Type B pancreatic cell (in vitro differentiated cells): Measurements from ENCODE around the gene CCDC74B. TPM values are rescaled to one million over a fixed set of nuclear protein-coding genes. Genes with fewer than 3 reads are reported as not detected.
"Not testable (repeated sequence)": the region's sequence is repeated elsewhere in the genome, so short reads cannot be mapped to it uniquely, and the experiment has no call there.

Source experiments
- DNase-seq: peaks from one replicate; pipeline ENCODE4 v3.0.0; 2021; ENCODE audit warnings: mixed read lengths; ENCODE audit not compliant: unreplicated experiment; ENCODE audit errors: extremely low spot score
- H3K27ac Mint-ChIP-seq: 2 replicates; pipeline ENCODE4 v1.8.0; 2021; ENCODE audit warnings: mild to moderate bottlenecking, mixed read lengths
- H3K27me3 Mint-ChIP-seq: 2 replicates; pipeline ENCODE4 v1.8.0; 2021; ENCODE audit warnings: mixed read lengths
- H3K36me3 Mint-ChIP-seq: 2 replicates; pipeline ENCODE4 v1.8.0; 2021; ENCODE audit warnings: mixed read lengths
- H3K4me1 Mint-ChIP-seq: one replicate; pipeline ENCODE4 v1.8.0; 2021; ENCODE audit warnings: mixed read lengths; ENCODE audit not compliant: unreplicated experiment
- H3K4me3 Mint-ChIP-seq: 2 replicates; pipeline ENCODE4 v1.8.0; 2021; ENCODE audit warnings: mild to moderate bottlenecking, mixed read lengths
- H3K9me3 Mint-ChIP-seq: 2 replicates; pipeline ENCODE4 v1.8.0; 2021; ENCODE audit warnings: mixed read lengths
- long read RNA-seq: library from polyadenylated mRNA; unstranded; transcript quantifications from one replicate; pipeline ENCODE4 v2.0.0, GENCODE V29; 2020
- total RNA-seq: library from RNA; stranded (reverse); gene quantifications from 2 replicates; pipeline ENCODE4 v1.2.1, GENCODE V29; 2021; ENCODE audit warnings: low replicate concordance
- TF ChIP-seq, protein P1 (sequence below): fragments of 200-600 bp; sonication (generic); conservative IDR thresholded peaks from 2 replicates; pipeline ENCODE4 v1.5.0; 2021; ENCODE audit warnings: antibody characterized with exemption, mild to moderate bottlenecking

The CCDC74B gene
- 10.3 and 15.4 TPM in 2 replicates for total RNA-seq
- long read RNA-seq, partial matches to known transcripts: 0 of 2 reads
- long read RNA-seq, other reads (novel, unspliced or antisense): 2 of 2 reads

DNA sequence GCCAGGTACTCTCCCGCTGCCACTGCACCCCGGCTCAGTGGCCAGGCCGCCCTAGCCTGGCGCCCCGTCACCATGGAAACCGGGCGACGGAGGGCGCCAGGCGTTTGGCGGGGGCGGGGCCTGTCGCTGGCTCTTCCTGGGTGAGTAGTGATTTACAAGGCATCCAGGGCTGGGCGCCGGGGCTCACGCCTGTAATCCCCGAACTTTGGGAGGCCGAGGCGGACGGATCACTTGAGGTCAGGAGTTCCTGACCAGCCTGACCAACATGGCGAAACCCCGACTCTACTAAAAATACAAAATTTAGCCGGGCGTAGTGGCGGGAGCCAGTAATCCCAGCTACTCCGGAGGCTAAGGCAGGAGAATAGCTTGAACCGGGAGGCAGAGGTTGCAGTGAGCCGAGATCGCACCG is at the start of gene CCDC74B:
Gene CCDC74B (minus strand): TSS at position 107 of the 409 bp plus-strand sequence. CDS start 116 bp downstream, outside the sequence.
- Mint-ChIP-seq H3K4me3 (peak within 1 kb of the TSS; percentile 87), H3K27ac (peak within 1 kb of the TSS; percentile 77)
- H3K27me3 Mint-ChIP-seq, H3K4me1 Mint-ChIP-seq, H3K9me3 Mint-ChIP-seq, H3K36me3 Mint-ChIP-seq: not testable (repeated sequence)
- peak; percentile 69 for DNase-seq

DNA sequence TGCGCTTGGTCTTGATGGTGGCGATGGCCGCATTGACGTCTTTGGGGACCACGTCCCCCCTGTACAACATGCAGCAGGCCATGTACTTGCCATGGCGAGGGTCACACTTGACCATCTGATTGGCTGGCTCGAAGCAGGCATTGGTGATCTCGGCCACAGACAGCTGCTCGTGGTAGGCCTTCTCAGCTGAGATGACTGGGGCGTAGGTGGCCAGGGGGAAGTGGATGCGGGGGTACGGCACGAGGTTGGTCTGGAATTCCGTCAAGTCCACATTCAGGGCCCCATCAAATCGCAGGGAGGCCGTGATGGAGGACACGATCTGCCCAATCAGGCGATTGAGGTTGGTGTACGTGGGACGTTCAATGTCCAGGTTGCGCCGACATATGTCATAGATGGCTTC is 48.9 kb upstream of the CCDC74B start:
- not testable (repeated sequence) for H3K27me3 Mint-ChIP-seq, H3K36me3 Mint-ChIP-seq, H3K4me3 Mint-ChIP-seq, H3K4me1 Mint-ChIP-seq, DNase-seq, H3K9me3 Mint-ChIP-seq, H3K27ac Mint-ChIP-seq

DNA sequence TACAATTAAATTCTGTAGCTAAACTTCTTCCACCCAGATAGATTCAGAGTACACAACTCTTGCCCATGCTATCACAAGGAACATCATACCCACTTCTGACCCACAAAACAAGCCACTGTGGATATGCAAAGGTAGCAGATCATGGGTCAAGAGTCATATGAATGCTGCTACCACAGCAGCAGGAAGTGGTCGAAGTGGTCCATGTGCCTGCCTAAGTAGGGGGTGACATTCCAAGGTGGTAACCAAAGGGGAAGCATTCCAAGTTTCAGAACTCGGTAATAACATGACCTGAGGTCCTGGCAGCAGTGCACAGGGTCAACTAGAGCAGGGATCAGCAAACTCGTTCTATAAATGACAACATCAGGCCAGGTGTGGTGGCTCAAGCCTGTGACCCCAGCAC is 47.5 kb upstream of the CCDC74B start:
- not testable (repeated sequence) for H3K36me3 Mint-ChIP-seq, H3K4me1 Mint-ChIP-seq, H3K27ac Mint-ChIP-seq, DNase-seq, H3K9me3 Mint-ChIP-seq, H3K4me3 Mint-ChIP-seq, H3K27me3 Mint-ChIP-seq

DNA sequence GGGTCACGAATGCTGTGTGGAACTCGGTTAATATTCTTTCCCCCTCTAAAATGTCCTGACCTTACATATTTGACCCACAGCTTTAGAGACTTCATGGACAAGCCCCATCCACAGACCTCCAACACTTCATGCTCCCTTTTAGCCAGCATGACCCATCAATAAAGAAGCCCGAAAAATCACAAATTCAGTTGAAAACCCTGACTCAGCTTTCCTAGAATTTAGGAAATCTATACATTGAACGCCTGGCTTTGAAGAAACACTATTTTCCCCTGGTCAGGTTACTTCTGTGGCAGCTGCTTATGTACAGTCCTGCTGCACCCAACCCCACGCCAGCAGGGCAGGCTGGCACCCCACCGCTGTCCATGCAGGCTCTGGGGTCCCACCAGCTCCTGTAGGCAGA is 46.4 kb upstream of the CCDC74B start:
- H3K4me1 Mint-ChIP-seq, DNase-seq, H3K27me3 Mint-ChIP-seq, H3K36me3 Mint-ChIP-seq, H3K4me3 Mint-ChIP-seq, H3K27ac Mint-ChIP-seq, H3K9me3 Mint-ChIP-seq: not testable (repeated sequence)

DNA sequence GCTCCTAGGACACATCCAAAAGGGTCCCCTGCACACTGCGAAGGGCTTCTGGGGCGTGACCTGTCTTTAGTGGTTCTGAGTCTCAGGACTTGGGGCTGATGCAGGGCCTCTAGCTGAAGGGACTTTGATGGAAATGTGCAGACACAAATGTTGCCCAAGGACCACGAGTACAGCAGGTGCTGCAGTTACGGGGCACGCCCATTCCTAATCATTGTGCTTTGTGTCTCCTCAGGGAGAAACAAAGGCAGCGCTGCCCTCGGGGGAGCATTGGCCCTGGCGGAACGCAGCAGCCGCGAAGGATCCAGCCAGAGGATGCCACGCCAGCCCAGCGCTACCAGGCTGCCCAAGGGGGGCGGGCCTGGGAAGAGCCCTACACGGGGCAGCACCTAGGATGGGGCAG is 45.3 kb upstream of the CCDC74B start:
- no peaks in the 10 kb centered on the region for H3K27me3 Mint-ChIP-seq
- no peaks in the 10 kb centered on the region for H3K4me1 Mint-ChIP-seq
- TF ChIP-seq, protein P1, sequence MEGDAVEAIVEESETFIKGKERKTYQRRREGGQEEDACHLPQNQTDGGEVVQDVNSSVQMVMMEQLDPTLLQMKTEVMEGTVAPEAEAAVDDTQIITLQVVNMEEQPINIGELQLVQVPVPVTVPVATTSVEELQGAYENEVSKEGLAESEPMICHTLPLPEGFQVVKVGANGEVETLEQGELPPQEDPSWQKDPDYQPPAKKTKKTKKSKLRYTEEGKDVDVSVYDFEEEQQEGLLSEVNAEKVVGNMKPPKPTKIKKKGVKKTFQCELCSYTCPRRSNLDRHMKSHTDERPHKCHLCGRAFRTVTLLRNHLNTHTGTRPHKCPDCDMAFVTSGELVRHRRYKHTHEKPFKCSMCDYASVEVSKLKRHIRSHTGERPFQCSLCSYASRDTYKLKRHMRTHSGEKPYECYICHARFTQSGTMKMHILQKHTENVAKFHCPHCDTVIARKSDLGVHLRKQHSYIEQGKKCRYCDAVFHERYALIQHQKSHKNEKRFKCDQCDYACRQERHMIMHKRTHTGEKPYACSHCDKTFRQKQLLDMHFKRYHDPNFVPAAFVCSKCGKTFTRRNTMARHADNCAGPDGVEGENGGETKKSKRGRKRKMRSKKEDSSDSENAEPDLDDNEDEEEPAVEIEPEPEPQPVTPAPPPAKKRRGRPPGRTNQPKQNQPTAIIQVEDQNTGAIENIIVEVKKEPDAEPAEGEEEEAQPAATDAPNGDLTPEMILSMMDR: no peak
- no peak overlapping the region for H3K4me3 Mint-ChIP-seq
- H3K9me3 Mint-ChIP-seq: no peaks in the 10 kb centered on the region
- H3K27ac Mint-ChIP-seq: no peak overlapping the region
- DNase-seq: no peak
- H3K36me3 Mint-ChIP-seq: no peaks in the 10 kb centered on the region

DNA sequence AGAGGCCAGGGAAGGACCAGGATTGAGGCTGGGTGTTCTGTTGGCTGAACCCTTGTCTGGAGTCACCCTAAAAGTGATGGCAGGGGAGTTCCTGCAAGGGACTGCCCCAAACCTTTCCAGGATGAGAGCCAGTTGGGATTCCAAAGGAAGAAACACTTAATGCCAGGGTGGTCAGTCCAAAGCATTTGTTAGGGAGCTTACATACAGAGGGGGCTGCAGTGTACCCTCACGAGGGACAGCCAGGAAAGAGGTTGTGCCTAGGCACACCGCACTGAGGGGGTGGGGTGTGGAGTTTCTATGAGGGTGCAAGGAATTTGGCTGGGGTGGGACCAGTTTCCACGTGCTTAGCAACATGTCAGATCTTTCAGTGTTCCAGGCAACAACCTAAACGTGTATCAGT is 44.0 kb upstream of the CCDC74B start:
- not testable (repeated sequence) for H3K9me3 Mint-ChIP-seq, H3K4me3 Mint-ChIP-seq, H3K27me3 Mint-ChIP-seq, DNase-seq, H3K27ac Mint-ChIP-seq, H3K4me1 Mint-ChIP-seq, H3K36me3 Mint-ChIP-seq

DNA sequence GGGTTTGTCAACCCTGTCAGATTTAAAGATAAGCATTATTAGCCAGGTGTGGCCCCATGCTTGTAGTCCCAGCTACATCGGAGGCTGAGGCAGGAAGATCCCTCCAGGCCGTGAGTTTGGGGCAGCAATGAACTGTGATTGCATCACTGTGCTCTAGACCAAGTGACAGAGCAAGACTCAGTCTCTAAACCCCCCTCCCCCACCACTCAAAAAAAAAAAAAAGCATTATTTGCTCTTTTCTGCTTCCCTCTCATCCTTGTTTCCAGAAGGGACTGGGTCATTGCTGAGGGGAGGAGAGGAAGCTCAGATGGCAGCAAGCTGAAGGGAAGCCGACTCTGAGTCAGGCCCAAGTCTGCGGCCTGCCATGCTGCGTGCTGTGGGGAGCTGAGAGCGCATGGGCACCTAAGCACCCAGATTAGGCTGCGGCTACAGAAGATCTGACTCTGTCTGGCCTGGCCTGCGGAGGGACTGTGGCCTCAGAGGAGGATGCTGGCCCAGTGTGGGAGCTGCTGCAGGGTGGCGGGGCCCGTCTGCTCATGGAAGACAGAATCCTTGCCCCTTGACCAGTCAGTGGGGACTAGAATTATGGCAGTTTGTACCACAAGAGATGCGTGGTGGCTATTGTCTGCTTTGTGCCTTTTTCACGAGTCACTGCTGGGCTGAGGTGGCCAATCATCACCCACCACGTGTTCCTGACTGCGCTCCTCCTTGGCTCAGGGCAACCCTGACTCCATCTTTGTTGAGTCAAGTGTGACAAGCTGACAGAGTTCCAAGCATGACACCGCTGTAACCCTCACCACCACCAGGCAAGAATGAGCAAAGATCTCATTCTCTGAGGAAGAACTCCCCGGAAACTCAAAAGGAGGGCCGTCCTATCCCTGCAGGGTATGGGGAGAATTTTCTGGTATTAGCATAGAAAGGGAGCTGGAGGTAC is 43.2 kb upstream of the CCDC74B start:
- not testable (repeated sequence) for H3K9me3 Mint-ChIP-seq, H3K27me3 Mint-ChIP-seq, H3K27ac Mint-ChIP-seq, DNase-seq, H3K36me3 Mint-ChIP-seq, H3K4me3 Mint-ChIP-seq, H3K4me1 Mint-ChIP-seq

DNA sequence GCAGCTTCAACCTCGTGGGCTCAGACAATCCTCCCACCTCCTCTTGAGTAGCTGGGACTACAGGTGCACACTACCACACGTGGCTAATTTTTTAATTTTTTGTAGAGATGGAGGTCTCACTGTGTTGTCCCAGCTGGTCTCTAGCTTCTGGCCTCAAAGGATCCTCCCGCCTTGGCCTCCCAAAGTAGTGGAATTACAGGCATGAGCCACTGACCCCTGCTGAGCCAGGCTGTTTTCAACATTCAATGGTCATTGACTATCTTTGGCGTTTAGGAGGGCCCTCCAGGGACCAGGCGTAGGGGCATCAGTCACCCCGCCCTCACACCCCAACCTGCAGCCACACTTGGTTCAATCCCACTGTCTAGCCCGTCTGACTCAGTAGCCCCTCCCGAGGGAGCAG is 42.4 kb upstream of the CCDC74B start:
- H3K9me3 Mint-ChIP-seq: no peaks in the 10 kb centered on the region
- H3K27ac Mint-ChIP-seq: no peak overlapping the region
- no peaks in the 10 kb centered on the region for H3K27me3 Mint-ChIP-seq
- TF ChIP-seq, protein P1: no peak
- no peak overlapping the region for H3K4me3 Mint-ChIP-seq
- no peak for DNase-seq
- peaks cover 4% of the 10 kb centered on the region for H3K4me1 Mint-ChIP-seq
- no peaks in the 10 kb centered on the region for H3K36me3 Mint-ChIP-seq
